Stomach (tissue), 4 donors: ENCODE data around the gene ZCWPW1.

Experiments
- POLR2AphosphoS5 ChIP-seq, 3 donors: sonication (generic); formaldehyde crosslinking; IDR thresholded peaks; one replicate each; pipeline ENCODE4 v1.6.1; 2016; ENCODE audit warnings: antibody characterized with exemption in 3 of 3
- TF ChIP-seq, protein P1 (sequence below), 7 experiments: fragments of 450-650 bp in 4 of 7; fragments of 200-600 bp in 3 of 7; sonication (generic) in 3 of 7; IDR thresholded peaks; one replicate each; pipeline ENCODE4 v1.5.1; 2016 to 2019; ENCODE audit warnings: antibody characterized with exemption in 7 of 7, control low read depth in 2 of 7, mild to moderate bottlenecking in 1 of 7

DNA sequence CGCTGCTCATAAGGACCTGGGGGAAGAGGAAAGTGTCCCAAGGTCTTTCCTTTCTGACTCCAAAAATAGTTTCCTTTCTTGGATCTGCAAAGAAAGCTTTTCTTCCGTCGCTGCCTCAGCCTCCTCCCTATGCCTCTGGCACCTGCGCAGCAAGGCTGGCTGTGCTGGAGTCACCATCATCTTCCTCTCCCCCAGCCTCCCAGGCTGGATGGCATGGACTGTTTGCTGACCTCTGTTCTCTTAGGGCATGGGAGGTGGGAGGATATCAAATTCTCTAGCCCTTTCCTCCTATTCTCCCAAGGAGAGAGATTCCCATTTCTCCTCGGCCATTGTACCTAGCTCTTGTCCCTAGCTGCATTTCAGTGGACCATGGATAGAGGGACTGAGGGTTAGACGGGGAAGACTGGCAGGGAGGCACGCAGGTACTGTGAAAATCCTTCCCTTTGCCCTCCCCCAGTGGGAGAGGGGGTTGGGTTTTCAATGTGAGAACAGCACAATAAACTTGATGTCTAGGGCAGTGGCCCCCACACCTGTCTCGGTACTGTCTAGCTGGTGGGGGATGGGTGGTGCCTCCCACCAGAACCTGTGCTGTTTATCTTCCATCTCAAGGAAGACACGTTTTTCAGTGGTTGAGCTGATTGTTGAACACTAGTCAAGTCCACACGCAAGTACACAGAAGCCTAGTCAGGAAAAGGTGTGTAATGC, 5.2 kb upstream of the ZCWPW1 start:
- TF ChIP-seq, protein P1, sequence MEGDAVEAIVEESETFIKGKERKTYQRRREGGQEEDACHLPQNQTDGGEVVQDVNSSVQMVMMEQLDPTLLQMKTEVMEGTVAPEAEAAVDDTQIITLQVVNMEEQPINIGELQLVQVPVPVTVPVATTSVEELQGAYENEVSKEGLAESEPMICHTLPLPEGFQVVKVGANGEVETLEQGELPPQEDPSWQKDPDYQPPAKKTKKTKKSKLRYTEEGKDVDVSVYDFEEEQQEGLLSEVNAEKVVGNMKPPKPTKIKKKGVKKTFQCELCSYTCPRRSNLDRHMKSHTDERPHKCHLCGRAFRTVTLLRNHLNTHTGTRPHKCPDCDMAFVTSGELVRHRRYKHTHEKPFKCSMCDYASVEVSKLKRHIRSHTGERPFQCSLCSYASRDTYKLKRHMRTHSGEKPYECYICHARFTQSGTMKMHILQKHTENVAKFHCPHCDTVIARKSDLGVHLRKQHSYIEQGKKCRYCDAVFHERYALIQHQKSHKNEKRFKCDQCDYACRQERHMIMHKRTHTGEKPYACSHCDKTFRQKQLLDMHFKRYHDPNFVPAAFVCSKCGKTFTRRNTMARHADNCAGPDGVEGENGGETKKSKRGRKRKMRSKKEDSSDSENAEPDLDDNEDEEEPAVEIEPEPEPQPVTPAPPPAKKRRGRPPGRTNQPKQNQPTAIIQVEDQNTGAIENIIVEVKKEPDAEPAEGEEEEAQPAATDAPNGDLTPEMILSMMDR (IDR thresholded peaks at IDR 0.05), result no peak
- no peak for TF ChIP-seq POLR2AphosphoS5 (IDR thresholded peaks at IDR 0.05)
